Calu3 (cell line): ENCODE measurements around the gene PDCL3. TPM values are rescaled to one million over a fixed set of nuclear protein-coding genes. Genes with fewer than 3 reads are reported as not detected.

ENCODE experiments used
- BruUV-seq: library from RNA; stranded (reverse); fragments of 400-500 nt; replicated peaks from 2 replicates; lab custom pipeline; 2021; lab: Mats Ljungman, UMichigan
- CTCF ChIA-PET: fragments of 300-600 bp; sonication (Branson Sonifier 250); formaldehyde crosslinking; loops from one replicate; lab custom pipeline; 2022; ENCODE audit warnings: antibody characterized with exemption; lab: Charles Lee
- DNase-seq: peaks from one replicate; pipeline ENCODE4 v3.0.0; 2022
- H3K27ac Mint-ChIP-seq: one replicate; pipeline ENCODE4 v1.8.0; 2022; ENCODE audit warnings: mixed read lengths; ENCODE audit not compliant: unreplicated experiment
- H3K27me3 Mint-ChIP-seq: one replicate; pipeline ENCODE4 v1.8.0; 2022; ENCODE audit warnings: mixed read lengths; ENCODE audit not compliant: unreplicated experiment
- H3K36me3 Mint-ChIP-seq: one replicate; pipeline ENCODE4 v1.8.0; 2022; ENCODE audit warnings: mild to moderate bottlenecking, moderate library complexity, mixed read lengths; ENCODE audit not compliant: insufficient read depth, unreplicated experiment
- H3K4me1 Mint-ChIP-seq: one replicate; pipeline ENCODE4 v1.8.0; 2022; ENCODE audit warnings: mild to moderate bottlenecking, low read depth, mixed read lengths; ENCODE audit not compliant: unreplicated experiment
- H3K4me3 Mint-ChIP-seq: one replicate; pipeline ENCODE4 v1.8.0; 2022; ENCODE audit warnings: mild to moderate bottlenecking, low read depth, moderate library complexity, mixed read lengths; ENCODE audit not compliant: unreplicated experiment
- H3K9me3 Mint-ChIP-seq: one replicate; pipeline ENCODE4 v1.8.0; 2022; ENCODE audit warnings: low read depth, mixed read lengths; ENCODE audit not compliant: unreplicated experiment
- intact Hi-C: fragments of 100-400 bp; cut with micrococcal nuclease; formaldehyde crosslinking; loops from one replicate; pipeline ENCODE4 v1.10.0; 2022; ENCODE audit not compliant: unreplicated experiment
- total RNA-seq: library from RNA; stranded (reverse); gene quantifications from 2 replicates; pipeline ENCODE4 v1.2.3, GENCODE V29; 2022
- TF ChIP-seq, protein P1 (sequence below): fragments of 200-600 bp; IDR thresholded peaks from one replicate; pipeline ENCODE4 v1.8.0; 2022; ENCODE audit warnings: antibody characterized with exemption; ENCODE audit not compliant: unreplicated experiment

The PDCL3 gene
- total RNA-seq, 1 experiment from 2014 or later, result 23.0 TPM

- Mint-ChIP-seq H3K4me1 (peaks cover 15% of the 10 kb centered on the region), H3K9me3 (no peaks in the 10 kb centered on the region), H3K4me3 (no peak overlapping the region), H3K27ac (no peak overlapping the region), H3K27me3 (no peaks in the 10 kb centered on the region), H3K36me3 (no peaks in the 10 kb centered on the region)
- DNase-seq, result peak; percentile 3
- no TSS peak for BruUV-seq
- TF ChIP-seq, protein P1, sequence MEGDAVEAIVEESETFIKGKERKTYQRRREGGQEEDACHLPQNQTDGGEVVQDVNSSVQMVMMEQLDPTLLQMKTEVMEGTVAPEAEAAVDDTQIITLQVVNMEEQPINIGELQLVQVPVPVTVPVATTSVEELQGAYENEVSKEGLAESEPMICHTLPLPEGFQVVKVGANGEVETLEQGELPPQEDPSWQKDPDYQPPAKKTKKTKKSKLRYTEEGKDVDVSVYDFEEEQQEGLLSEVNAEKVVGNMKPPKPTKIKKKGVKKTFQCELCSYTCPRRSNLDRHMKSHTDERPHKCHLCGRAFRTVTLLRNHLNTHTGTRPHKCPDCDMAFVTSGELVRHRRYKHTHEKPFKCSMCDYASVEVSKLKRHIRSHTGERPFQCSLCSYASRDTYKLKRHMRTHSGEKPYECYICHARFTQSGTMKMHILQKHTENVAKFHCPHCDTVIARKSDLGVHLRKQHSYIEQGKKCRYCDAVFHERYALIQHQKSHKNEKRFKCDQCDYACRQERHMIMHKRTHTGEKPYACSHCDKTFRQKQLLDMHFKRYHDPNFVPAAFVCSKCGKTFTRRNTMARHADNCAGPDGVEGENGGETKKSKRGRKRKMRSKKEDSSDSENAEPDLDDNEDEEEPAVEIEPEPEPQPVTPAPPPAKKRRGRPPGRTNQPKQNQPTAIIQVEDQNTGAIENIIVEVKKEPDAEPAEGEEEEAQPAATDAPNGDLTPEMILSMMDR, result no peak
- intact Hi-C loops, result no loop called here
- CTCF ChIA-PET, result no interaction called here
These were observed 42.6 kb upstream of the PDCL3 start for GRCh38 chr2:100520224-100520623.

DNA sequence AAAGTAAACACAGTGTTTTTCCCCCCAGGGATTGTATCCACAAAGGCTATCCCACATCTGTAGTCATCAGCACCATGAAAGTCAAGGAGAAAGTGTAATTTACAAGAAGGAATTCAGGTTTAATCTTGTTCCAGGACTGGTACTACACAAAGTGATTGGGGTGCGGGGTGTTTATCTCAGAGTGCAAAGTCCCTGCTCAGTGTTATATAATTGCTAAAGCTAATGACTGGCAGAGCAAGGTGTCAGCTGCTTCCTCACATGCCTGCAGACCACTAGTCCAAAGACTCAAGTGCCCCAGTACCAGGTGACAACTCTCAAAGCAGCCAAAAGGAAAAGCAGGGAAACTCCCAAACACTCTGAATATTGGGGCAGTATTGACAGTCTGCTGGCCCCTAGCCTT lies 40.4 kb upstream of the PDCL3 start:
- TF ChIP-seq, protein P1, result no peak
- CTCF ChIA-PET, result interaction anchor here (0.5 kb wide), 1 partner anchor 8 kb away, joined by 3 read pairs; no protein-coding TSS in a partner anchor
- BruUV-seq, result no TSS peak
- intact Hi-C loops, result no loop called here
- H3K4me3 Mint-ChIP-seq, result no peak overlapping the region
- H3K27me3 Mint-ChIP-seq, result no peaks in the 10 kb centered on the region
- DNase-seq, result no peak
- peaks cover 15% of the 10 kb centered on the region for H3K4me1 Mint-ChIP-seq
- no peaks in the 10 kb centered on the region for H3K9me3 Mint-ChIP-seq
- no peak overlapping the region for H3K27ac Mint-ChIP-seq
- no peaks in the 10 kb centered on the region for H3K36me3 Mint-ChIP-seq

- peaks cover 15% of the 10 kb centered on the region for H3K4me1 Mint-ChIP-seq
- H3K27me3 Mint-ChIP-seq, result peaks cover 14% of the 10 kb centered on the region
- TF ChIP-seq, protein P1, result no peak
- no TSS peak for BruUV-seq
- H3K36me3 Mint-ChIP-seq, result no peaks in the 10 kb centered on the region
- CTCF ChIA-PET, result no interaction called here
- intact Hi-C loops, result no loop called here
- no peaks in the 10 kb centered on the region for H3K9me3 Mint-ChIP-seq
- no peak for DNase-seq
- H3K27ac Mint-ChIP-seq, result no peak overlapping the region
- H3K4me3 Mint-ChIP-seq, result no peak overlapping the region
These were observed 38.5 kb upstream of the PDCL3 start for GRCh38 chr2:100524331-100524730.

DNA sequence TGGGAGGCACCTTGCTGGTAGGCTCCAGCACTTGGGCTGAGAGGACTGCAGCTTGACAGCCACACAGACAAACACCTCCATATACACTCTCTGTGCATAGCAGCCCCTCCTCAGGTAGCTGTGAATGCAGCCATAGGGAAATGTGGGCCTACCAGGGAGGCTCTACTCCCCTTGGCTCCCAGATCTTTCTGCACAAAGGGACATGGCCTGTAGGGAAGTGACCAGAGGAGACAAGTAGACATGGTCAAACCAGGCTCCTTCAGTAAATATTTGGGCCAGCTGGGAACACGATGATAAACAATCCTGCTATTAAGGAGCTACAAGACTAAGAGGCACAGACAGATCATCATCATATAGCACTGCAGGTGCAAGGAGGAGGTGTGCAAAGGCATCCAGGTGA lies 35.9 kb upstream of the PDCL3 start:
- Mint-ChIP-seq H3K4me1 (no peaks in the 10 kb centered on the region), H3K27ac (no peak overlapping the region), H3K9me3 (no peaks in the 10 kb centered on the region), H3K4me3 (no peak overlapping the region), H3K36me3 (no peaks in the 10 kb centered on the region), H3K27me3 (peaks cover 14% of the 10 kb centered on the region)
- TF ChIP-seq, protein P1, result no peak
- intact Hi-C loops, result no loop called here
- BruUV-seq, result no TSS peak
- CTCF ChIA-PET, result no interaction called here
- no peak for DNase-seq
